GF-D8 (cell line): ENCODE measurements around the gene PPP2R1A.
A peak's percentile ranks its signal among the peaks of the same experiment; 100 is the strongest.

ENCODE experiments used
- DNase-seq: peaks from one replicate; lab custom pipeline; 2025; lab: John Stamatoyannopoulos, UW

Gene PPP2R1A

DNA sequence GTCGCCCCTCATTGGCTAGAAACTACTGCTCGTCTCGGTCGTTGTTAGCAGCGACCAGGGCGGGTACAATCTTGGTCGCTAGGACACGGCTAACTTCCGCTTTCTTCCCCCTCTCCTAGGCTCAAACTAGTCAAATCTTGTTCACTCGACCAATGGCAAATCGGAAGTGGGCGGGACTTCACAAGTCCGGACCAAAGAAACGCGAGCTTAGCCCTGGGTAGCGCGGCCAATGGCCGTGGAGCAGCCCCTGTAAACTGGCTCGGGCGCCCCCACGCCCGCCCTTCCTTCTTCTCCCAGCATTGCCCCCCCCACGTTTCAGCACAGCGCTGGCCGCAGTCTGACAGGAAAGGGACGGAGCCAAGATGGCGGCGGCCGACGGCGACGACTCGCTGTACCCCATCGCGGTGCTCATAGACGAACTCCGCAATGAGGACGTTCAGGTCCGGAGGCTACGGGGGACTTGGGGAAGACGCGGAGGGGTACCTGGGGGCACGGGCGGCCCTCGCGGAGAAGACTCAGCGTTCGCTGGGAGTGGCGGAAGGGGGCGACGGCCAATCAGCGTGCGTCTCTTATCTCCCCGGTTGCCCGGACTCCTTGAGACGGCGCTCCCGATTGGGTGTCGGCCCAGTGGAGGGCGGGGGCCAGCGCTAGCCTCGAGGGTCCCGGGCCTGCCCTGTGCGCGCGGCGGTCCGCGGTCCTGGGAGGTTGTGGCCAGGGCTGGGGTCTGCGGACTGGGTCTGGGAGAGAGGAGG, at the start of gene PPP2R1A:
TSS of gene PPP2R1A (plus strand) at position 318 of the 752 bp plus-strand sequence. CDS start at position 363, 45 bp downstream.
- DNase-seq, result peak; percentile 100

DNA sequence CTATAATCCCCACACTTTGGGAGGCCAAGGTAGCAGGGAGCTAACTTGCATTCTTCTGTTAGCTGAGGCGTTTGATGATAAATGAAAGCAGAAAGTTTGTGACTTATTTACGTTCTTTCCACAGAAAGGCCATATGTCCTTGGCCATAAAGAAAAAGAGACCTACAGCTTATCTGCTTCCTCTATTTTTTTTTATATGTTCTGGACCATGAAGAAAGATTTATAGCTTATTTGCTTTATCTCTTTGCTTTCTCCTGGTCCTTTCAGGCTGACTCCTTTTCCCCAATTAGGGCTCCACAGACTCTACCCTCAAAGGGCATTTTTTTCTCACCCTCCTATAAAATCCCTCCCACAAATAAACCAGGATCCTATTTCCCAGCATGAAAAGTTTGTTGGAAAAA, 48.6 kb upstream of the PPP2R1A start:
- no peak for DNase-seq

DNA sequence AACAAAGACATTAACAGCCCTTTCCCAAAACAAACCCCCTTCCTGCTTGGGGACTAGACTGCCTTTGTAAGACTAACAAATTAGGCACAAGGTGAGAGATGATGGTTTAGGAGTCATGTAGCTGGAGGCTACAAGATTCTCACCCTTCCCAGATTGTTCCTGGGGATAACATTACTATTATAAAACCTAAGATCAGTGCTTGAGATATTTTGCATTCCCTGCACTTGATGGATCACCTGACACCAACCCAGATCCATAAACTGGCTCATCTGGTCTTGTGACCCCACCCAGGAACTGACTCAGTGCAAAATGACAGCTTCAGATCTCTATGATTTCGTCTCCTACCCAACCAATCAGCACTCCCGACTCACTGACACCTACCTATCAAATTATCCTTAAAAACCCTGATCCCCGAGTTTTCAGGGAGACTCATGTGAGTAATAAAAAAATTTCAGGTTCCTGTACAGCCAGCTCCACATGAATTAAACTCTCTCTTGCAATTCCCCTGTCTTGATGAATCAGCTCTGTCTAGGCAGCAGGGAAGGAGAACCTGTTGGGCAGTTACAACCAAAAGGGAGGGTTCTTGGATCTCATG, 47.8 kb upstream of the PPP2R1A start:
- no peak for DNase-seq

DNA sequence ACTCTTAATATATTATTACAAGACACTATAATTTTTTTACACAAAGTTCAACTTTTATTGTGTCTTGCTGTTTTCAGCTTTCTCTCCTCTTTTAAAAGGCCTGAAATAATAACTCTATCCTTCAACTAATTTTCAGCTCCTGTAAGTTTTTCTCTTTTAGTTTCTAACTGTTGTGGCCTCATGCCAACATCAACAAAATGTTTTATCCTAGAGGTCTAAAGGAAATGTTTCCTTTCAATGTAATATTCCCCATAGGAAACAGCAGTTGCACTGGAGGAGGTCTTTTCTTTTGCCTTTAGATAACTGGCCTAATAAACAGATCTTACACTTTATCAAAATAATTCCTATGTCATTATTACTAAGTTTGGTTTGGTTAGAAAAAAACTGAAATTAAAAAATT, 41.6 kb upstream of the PPP2R1A start:
- DNase-seq, result no peak

DNA sequence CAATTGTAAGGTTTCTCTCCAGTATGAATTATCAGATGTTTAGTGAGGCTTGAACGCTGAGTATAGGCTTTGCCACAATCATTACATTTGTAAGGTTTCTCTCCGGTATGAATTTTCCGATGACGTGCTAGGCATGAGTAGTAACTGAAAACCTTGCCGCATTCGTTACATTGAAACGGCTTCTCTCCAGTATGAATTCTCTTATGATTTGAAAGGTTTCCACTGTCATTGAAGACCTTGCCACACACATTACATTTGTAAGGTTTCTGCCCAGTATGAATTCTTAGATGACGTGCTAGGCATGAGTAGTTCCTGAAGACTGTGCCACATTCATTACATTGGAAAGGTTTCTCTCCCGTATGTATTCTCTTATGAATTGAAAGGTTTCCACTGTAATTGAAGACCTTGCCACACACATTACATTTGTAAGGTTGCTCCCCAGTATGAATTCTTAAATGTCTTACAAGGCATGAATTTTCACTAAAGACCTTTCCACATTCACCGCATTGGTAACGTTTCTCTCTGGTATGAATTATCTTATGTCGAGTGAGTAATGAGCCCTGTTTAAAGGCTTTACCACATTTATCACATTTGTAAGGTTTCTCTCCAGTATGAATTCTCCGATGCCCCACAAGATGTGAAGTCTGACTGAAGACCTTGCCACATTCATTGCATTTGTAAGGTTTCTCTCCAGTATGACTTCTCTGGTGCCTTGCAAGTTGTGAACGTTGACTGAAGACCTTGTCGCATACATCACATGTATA, 34.1 kb upstream of the PPP2R1A start:
- DNase-seq, result no peak

DNA sequence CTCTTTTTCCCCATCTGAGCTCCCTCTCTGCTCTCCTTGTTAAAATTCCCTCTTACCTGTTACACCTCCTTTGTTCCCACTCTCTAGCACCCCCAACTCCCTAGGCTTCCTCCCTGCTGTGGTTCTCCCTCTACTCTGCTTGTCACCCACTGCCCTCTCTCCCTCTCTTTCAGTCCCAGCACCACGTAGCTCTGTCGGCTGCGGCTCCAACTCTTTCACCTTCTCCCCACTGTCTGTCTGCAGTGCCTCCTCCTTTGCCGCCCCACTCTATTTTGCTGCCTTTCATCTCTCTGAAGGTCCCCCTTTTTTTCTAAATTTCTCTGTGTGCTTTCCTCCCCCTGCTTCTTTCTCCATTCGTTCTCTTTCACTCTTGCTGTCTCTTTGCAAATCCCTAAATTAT, 19.5 kb upstream of the PPP2R1A start:
- DNase-seq, result no peak

DNA sequence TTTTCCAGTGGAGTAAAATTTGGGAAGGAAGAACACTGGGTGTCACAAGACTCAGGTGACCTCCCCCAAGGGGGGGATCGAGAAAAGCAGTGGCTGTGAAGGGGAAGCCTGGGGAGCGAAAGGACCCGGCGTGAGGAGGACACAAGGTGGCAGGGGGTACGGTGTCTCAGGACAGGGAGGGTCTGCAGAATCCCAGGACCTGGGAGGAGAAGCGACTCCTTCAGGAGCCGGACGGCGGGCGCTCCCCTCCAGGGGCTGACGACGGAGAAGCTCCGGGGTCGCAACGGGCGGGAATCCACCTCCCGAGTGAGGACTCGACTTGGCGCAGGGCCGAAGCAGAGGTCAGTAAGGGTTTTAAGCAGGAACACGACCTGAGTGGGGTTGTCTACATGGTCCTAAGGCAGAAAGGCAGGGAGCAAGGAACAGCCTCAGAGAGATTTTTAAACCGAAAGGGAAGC, 19.0 kb upstream of the PPP2R1A start:
- DNase-seq, result no peak

DNA sequence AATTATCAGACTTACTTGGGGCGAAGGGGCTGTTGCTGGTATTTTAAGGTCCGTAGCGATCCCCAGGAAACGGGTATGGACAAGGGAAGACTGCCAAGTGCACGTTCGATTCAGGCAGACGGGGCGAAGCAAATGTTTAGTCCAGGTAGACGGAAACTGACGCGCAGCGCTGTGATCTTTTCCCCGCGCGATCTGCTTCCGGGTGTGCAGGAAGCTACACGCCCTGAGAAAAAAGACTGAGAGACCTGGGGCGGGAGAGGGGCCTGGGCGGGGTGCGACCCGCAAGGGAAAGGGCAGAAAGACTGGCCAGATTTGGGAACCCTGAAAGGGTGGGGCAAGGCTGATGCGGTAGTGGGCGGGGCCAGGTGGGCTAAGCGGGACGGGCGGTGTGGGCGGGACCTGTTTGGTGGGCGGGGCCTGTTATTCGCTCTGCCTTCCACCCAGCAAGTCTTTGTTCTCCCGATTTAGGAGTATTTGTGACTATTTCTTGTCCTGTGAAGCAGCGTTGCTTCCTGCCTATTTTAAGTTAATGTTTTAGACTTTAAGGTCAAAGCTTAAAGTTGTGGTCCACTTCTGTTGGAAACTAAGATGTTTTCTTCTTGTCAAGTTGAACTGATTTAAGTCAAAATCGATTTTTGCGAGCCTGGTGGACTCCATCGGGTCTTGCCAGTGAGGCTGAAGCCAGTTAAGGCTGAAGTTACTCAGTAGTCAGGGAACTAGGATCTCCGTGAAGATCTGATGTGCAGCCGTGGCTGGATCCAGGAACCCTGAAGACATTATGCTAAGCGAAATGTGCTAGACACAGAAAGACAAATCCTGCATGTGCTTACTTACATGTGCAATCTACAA, 18.3 kb upstream of the PPP2R1A start, which contains the start of gene ZNF836:
TSS of gene ZNF836 (minus strand) at position 301 of the 849 bp plus-strand sequence. CDS start 3,549 bp downstream, outside the sequence.
- peak; percentile 33 for DNase-seq

DNA sequence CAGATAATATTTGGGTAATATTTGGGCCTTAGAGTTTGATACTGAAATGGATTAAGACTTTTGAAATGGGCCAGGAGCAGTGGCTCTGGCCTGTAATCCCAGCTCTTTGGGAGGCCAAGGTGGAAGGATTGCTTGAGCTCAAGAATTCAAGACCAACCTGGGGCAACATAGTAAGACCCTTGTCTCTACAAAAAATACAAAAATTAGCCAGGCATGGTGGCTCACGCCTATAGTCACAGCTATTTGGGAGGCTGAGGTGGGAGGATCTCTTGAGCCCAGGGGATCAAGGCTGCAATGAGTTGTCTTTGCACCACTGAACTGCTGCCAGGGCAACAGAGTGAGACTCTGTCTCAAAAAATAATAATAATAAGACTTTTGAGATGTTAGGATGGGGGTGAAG, 17.5 kb upstream of the PPP2R1A start:
- no peak for DNase-seq

DNA sequence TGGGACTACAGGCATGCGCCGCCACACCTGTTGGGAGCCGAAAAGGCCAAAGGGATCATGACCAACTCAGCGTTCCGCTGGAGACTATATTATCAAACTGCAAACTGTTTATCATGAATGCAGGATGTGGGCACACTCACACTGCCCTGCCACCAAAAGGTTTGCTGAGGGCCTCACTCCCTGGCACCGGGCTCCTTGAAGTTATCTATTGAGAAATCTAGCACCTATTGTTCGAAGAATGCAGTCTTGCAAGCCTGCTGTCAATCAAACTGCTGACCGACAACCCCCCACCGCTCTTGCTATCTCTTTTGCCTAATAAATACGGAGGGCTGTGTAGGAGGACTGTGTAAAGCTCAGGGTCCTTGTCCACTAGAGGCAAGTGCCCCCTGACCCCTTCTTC, 13.3 kb upstream of the PPP2R1A start:
- no peak for DNase-seq

DNA sequence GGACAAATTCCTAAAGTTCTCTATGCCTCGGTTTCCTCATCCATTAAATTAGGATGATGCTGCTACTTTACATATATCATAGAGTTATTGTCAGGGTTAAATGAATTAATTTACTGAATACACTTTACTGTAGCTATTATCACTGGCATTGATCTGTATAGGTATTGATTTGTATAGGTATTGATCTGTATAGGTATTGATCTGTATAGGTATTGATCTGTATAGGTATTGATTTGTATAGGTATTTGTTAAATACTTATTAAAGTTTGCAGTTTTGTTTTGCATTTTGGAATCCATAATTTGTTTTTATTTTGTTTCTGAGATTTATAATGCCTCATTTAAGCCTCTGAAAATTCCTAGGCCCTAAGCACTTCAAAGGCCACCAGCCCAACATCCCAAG, 2.4 kb upstream of the PPP2R1A start:
- no peak for DNase-seq

DNA sequence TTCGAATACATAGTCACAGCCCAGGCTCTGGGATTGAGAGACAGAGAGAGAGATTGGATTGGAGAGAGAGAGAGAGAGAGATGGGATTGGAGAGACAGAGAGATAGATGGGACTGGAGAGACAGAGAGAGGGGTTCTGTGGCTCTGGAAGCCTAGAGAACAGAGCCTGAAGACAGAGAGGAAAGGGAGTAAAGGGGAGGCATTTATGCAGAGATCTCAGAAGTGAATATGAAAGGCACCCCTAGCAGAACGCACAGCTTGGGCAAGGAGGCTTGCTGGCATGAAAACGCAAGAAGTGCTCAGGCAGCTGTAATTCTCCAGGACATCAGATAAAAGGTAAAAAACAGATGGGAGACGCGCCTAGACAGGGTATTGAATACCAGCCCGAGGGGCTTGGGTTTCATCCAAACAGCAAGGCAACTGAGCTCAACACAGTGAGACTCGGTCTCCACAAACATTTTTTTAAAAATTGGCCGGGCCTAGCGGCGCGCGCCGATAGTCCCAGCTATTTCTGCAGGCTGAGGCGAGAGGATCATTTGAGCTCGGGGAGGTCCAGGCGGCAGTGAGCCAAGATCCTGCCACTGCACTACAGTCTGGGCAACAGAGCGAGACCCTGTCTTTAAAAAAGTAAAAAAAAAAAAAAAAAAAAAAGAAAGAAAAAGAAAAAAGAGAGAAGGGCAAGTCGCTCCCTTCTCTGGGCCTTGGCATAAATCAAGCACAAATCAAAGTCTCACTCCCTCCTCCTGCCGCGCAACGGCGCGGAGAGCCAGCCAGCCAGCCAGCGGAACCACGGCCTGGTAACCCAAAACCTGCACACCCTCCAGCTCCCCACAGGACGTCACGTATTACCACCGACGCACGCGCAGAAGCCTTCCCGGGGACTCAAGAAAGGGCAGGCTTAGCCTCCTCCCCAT, 774 bp upstream of the PPP2R1A start:
- DNase-seq, result no peak

DNA sequence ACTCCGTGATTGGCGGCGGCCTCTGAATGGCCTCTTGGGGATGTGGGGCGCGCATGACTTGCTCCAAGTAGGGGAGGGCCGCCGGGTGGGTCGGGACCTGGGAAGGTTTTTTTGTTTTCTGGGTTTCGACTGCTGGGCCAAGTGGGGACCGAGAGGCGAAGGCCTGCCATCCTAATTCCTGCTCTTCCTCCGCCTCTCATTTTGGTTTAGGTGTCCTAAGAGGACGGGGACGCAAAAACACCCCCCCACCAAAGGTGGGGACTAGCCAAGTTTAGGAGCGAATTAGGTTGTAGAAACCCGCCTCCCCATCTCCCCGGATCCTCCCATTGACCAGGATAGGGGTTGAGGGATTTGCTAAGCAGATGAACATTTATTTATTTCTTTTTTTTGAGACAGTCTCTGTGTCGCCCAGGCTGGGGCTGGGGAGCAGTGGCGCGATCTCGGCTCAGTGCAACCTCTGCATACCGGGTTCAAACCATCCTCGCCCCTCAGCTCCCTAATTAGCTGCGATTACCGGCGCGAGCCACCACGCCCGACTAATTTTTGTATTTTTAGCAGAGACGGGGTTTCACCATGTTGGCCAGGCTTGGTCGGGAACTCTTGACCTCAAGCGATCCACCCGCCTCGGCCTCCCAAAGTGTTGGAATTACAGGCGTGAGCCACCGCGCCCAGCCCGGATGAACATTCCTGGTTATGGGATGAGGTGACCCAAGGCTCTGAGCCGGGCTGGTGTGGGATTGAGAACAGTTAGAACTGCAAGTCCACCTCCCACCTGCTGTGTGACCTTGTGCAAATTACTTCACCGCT, 838 bp downstream of the PPP2R1A start:
- no peak for DNase-seq

DNA sequence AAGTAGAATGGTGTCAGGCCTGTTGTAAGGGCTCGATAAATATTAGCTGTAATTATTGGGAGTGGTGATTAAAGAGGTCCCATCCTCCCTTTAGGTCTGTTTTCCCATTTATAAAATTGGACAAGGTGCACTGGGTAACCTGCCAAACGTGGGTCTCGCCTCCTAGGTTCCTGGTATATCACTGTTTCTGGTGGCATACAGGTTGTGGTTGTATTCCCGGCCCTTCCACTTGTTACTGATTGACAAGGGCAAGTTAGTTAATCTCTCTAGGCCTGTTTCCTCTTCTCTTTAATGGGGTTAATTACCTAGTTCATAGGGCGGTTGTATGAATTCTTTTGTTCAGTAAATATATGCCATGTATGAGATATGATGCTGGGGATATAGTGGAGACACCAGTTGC, 1.5 kb downstream of the PPP2R1A start:
- DNase-seq, result no peak

DNA sequence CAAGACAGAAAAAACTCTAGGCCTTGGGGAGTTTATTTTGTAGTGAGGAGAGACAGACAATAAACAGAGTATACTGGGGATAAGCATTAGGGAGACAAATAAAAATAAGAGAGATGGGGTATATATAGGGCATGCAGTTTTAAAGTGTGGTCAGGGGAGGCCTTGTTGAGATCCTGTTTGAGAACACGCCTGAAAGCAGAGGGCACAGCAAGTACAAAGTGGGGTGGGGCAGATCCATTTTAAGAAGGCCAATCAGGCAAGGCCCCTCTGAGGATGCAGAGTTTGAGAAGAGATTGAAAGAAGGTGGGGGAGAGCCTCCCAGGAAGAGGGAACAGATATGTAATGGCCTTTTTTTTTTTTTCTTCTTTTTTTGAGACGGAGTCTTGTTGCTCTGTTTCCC, 2.1 kb downstream of the PPP2R1A start:
- no peak for DNase-seq

DNA sequence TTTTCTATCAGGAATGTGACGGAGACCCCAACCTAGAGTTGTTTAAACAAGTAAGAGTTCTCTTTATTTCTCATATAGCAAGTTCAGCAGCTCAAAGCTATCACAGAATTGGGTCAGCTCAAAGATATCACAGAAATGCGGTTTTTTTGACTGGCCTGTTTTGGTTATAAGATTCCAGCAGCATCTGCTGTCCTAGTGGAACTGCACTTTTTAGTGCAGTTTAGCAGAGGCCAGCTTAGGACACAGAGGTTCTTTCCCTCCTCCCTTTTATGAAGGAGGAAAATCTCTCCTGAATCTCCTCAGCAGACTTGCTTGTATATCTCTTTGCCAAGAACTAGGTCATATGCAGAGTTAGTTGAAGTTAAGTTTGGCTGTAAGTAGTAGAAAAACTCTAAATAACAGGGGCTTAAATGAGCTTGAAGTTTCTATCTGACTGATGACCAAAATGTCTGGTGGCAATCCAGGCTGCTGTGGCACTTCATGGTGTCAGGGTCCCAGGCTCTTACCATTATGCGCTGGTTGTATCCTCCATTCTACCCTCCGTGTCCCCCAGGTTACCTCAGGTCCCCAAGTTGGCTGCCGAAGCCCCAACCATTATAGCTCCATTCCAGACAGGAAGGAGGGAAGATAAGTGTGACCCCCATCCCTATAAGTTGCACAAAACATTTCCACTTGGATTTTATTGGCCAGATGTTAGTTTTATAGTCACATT, 6.6 kb downstream of the PPP2R1A start:
- no peak for DNase-seq

DNA sequence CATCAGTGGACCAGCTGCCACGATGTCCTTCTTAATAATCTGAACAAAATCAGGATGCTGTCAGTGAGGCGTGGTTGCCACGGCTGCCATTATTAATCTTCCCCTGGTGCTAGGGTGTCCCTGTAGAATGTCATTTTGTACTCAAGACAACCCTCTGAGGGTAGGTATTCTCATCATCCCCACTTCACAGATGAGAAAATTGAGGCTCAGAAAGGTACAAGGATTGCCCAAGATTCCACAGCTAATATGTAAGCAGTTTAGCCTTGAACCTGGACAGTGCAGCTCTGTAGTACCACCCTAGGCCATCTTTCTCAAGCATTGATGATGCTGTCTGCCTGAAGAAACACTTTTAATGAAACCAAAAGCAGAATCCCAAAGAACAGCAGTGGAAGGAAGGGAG, 8.1 kb downstream of the PPP2R1A start:
- DNase-seq, result no peak

DNA sequence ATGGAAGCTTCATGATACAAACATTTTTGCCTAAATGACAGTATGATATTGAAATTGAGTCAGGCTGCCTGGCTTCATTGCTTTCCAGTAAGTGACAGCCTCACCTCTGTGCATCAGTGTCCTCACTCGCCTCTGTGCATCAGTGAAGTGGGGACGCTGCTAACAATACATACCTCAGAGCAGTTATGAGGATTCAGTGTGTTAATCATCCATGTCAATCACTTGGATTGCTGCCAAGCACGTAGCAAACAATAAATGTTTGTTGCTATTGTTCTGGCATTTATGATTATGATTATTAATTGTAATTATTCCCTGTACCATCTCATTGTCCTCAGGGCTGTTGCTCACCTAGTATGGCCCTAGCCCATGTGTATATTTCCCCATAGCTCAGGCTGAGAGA, 8.8 kb downstream of the PPP2R1A start:
- DNase-seq, result no peak

DNA sequence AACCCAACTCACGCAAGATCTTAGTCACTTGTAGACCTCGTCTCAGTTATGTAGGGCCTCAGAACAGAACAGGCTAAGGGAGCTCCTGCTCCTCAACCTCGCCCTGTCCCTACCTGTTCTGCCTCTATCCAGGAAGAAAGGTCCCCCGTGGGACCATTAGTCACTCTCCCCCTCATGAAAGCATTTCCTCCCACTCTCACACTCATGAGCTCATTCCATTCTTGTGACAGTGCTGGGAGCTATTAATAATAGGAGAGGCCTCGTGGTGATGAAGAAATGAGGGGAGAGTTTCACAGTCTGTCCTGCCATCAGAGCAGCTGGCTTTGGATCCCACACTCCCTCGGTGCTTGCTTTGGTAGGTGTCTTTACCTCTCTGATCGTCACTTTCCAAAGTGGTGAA, 10.2 kb downstream of the PPP2R1A start:
- DNase-seq, result no peak
